ENCODE data around the gene ERVK3-1.
"Not testable (repeated sequence)": the region's sequence is repeated elsewhere in the genome, so short reads cannot be mapped to it uniquely, and the experiment has no call there.

ERVK3-1 gene, protein sequence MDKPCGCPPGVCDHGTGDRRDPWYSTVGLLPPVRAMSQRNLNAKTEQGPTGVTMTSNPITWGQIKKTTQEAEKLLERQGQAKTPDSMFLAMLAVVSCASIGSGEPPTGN

DNA sequence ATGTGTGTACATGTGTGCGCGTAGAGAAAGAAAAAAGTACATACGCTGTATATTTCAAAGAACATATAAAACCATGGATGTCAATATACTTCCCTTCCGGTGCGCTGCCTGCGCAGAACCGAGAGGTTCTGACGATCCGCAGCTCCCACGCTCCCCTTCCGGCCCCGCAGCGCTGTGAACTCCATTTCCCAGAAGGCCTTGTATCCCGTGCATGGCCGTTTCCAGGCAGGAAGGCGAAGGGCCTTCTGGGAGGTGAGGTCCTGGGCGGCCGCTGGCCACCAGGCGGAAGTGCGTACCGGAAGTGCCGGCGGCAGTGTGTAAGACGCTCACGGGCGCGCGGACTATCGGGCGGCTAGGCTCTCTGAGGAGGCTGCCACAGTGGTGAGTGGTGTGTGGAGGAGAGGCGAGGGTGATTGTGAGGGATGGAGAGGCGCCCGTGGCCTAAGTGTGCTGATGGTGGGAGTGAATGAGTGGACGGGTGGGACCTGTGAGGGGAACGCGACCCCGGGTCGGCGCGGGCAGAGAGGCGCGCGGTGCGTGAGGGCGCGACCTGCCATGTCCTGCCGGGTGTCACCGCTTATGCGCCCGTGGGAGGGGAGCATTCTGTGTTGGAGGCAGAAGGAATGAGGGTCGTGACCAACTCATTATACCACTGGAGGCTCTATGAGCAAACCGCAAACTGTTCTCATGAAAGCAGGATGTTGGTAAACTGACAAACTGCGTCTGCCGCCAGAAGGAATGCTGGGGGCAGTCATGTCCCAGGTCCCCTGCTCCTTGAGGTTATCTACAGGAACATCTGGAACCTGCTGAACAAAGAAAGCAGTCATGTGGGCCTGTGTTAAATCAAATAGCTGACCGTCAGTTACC is at the start of gene ERVK3-1:
ERVK3-1 (plus strand) TSS at position 313 of the 867 bp plus-strand sequence. CDS start 6,792 bp downstream, outside the sequence.
- peak within 1 kb of the TSS; percentile 80 for H3K4me3 ChIP-seq (ENCODE audit: low read depth, low read length)
- DNase-seq (ENCODE audit: low read depth) = peak; percentile 99
- TF ChIP-seq, protein P1, sequence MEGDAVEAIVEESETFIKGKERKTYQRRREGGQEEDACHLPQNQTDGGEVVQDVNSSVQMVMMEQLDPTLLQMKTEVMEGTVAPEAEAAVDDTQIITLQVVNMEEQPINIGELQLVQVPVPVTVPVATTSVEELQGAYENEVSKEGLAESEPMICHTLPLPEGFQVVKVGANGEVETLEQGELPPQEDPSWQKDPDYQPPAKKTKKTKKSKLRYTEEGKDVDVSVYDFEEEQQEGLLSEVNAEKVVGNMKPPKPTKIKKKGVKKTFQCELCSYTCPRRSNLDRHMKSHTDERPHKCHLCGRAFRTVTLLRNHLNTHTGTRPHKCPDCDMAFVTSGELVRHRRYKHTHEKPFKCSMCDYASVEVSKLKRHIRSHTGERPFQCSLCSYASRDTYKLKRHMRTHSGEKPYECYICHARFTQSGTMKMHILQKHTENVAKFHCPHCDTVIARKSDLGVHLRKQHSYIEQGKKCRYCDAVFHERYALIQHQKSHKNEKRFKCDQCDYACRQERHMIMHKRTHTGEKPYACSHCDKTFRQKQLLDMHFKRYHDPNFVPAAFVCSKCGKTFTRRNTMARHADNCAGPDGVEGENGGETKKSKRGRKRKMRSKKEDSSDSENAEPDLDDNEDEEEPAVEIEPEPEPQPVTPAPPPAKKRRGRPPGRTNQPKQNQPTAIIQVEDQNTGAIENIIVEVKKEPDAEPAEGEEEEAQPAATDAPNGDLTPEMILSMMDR (IDR thresholded peaks at IDR 0.05; ENCODE audit: insufficient read depth, low read depth, low read length, missing control alignments) = no peak

DNA sequence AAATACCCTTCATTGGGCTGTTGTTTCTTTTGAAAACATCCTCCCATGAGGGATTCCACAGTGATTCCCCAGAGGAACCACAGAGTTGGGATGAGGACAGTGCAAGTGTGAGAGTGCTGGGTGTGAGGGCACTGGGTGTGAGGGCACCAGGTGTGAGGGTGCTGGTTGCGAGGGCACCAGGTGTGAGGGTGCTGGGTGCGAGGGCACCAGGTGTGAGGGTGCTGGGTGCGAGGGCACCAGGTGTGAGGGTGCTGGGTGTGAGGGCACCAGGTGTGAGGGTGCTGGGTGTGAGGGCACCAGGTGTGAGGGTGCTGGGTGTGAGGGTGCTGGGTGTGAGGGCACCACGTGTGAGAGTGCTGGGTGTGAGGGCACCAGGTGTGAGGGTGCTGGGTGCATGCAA is 46.9 kb upstream of the ERVK3-1 start:
- DNase-seq (ENCODE audit: low read depth); H3K4me3 ChIP-seq (ENCODE audit: low read depth, low read length): not testable (repeated sequence)

DNA sequence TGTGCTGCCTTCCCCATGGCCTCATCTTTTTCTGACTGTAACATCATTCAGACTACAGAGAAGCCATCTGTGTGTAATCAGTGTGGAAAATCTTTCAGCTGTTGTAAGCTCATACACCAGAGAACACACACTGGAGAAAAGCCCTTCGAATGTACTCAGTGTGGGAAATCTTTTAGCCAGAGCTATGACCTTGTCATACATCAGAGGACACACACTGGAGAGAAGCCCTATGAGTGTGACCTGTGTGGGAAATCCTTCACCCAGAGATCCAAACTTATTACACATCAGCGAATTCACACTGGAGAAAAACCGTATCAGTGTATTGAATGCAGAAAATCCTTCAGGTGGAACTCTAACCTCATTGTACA is 43.6 kb upstream of the ERVK3-1 start:
- DNase-seq (ENCODE audit: low read depth) = no peak
- H3K4me3 ChIP-seq (ENCODE audit: low read depth, low read length) = no peak overlapping the region
- TF ChIP-seq, protein P1 (IDR thresholded peaks at IDR 0.05; ENCODE audit: insufficient read depth, low read depth, low read length, missing control alignments) = no peak

DNA sequence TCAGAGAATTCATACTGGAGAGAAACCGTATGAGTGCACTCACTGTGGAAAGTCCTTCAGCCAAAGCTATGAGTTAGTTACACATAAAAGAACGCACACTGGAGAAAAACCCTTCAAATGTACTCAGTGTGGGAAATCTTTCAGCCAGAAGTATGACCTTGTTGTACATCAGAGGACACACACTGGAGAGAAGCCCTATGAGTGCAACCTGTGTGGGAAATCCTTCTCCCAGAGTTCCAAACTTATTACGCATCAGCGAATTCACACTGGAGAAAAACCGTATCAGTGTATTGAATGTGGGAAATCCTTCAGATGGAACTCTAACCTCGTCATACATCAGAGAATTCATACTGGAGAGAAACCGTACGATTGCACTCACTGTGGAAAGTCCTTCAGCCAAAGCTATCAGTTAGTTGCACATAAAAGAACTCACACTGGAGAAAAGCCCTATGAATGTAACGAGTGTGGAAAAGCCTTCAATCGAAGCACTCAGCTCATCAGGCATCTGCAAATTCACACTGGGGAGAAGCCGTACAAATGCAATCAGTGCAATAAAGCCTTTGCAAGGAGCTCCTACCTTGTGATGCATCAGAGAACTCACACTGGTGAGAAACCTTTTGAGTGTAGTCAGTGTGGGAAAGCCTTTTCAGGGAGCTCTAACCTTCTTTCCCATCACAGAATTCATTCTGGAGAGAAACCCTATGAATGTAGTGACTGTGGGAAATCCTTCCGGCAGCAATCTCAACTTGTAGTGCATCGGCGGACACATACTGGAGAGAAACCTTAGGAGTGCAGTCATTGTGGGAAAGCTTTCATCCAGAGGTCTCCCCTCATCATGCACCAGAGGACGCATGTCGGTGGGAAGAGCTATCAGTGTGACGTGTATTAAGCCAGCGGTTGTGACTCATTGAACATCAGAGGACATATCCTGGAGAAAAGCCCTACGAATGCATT is 42.9 kb upstream of the ERVK3-1 start:
- TF ChIP-seq, protein P1 (IDR thresholded peaks at IDR 0.05; ENCODE audit: insufficient read depth, low read depth, low read length, missing control alignments) = no peak
- DNase-seq (ENCODE audit: low read depth) = peak; percentile 18
- H3K4me3 ChIP-seq (ENCODE audit: low read depth, low read length) = no peak overlapping the region

DNA sequence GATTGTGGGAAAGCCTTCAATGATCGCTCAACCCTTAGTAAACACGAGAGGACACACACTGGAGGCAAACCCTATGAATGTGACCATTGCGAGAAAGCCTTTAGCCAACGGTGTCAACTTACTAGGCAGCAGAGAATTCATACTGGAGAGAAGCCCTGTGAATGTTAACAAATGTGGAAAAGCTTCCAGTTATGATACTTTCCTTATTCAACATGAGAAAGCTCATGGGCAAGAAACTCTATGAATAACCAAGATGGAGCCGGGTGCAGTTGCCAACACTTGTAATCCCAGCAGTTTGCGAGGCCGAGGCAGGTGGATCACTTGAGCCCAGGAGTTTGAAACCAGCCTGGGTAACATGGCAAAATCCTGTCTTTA is 42.3 kb upstream of the ERVK3-1 start:
- TF ChIP-seq, protein P1 (IDR thresholded peaks at IDR 0.05; ENCODE audit: insufficient read depth, low read depth, low read length, missing control alignments) = no peak
- DNase-seq (ENCODE audit: low read depth) = no peak
- H3K4me3 ChIP-seq (ENCODE audit: low read depth, low read length) = no peak overlapping the region

DNA sequence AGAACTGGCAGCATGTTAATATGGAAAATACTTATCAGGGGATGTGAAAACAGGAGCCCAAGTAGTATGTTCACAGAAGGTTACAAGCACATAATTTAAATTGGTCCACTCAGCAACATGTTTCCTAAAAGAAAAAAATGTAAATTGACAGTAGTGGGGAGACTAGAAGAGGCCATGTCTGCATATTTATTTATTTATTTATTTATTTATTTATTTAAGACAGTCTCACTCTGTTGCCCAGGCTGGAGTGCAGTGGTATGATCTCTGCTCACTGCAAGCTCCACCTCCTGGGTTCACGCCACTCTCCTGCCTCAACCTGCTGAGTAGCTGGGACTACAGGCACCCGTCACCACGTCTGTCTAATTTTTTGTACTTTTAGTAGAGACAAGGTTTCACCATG is 40.1 kb upstream of the ERVK3-1 start:
- TF ChIP-seq, protein P1 (IDR thresholded peaks at IDR 0.05; ENCODE audit: insufficient read depth, low read depth, low read length, missing control alignments) = no peak
- no peak overlapping the region for H3K4me3 ChIP-seq (ENCODE audit: low read depth, low read length)
- no peak for DNase-seq (ENCODE audit: low read depth)

DNA sequence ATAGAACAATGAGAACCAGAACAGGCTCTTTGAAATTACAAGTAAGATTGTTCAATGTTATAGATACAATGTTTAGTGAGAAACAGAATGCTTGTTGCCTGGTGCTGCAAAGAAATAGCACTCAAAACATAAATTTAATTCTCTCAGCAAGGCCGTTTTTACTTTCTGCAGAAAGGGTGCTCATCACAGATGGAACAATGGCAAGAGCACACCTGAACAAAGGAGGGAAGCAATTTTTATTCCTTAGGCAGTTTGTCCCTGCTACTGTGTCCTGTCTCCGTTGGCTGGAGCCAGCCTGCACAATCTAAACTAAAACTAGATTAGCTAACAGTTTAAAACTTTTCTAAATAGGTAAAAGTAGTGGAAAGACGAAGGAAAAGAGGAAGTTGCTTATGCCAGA is 36.8 kb upstream of the ERVK3-1 start:
- no peak for DNase-seq (ENCODE audit: low read depth)
- H3K4me3 ChIP-seq (ENCODE audit: low read depth, low read length) = no peak overlapping the region
- TF ChIP-seq, protein P1 (IDR thresholded peaks at IDR 0.05; ENCODE audit: insufficient read depth, low read depth, low read length, missing control alignments) = no peak

Data from GM12865 (cell line).